ENCODE data around the gene TCL1A. TPM values are rescaled to one million over a fixed set of nuclear protein-coding genes. Genes with fewer than 3 reads are reported as not detected.
A peak's percentile ranks its signal among the peaks of the same experiment; 100 is the strongest.

TCL1A gene
- total RNA-seq, 4 donors from 2014 or later = 3.2 to 14.9 TPM; not detected in 2

- no peaks in the 10 kb centered on the region for H3K36me3 ChIP-seq
- TF ChIP-seq POLR2A (IDR thresholded peaks at IDR 0.05) = no peak
- no peak for TF ChIP-seq CTCF (IDR thresholded peaks at IDR 0.05)
- H3K27me3 ChIP-seq = peaks cover 0 to 3% of the 10 kb centered on the region in 2 donors
- no peaks in the 10 kb centered on the region for H3K4me1 ChIP-seq
- peak in 1 of 3 donors; percentile 44 for DNase-seq
- H3K4me3 ChIP-seq = no peak overlapping the region
- no peaks in the 10 kb centered on the region for H3K9me3 ChIP-seq
- H3K27ac ChIP-seq = no peak overlapping the region
These were observed 16.2 kb downstream of the TCL1A start for GRCh38 chr14:95697764-95698163.

- H3K36me3 ChIP-seq = no peaks in the 10 kb centered on the region
- no peaks in the 10 kb centered on the region for H3K4me1 ChIP-seq
- no peak for TF ChIP-seq CTCF (IDR thresholded peaks at IDR 0.05)
- TF ChIP-seq POLR2A (IDR thresholded peaks at IDR 0.05) = no peak
- H3K4me3 ChIP-seq = no peak overlapping the region
- H3K27me3 ChIP-seq = peaks cover 0 to 3% of the 10 kb centered on the region in 2 donors
- no peak for DNase-seq
- H3K9me3 ChIP-seq = no peaks in the 10 kb centered on the region
- peak overlapping the region in 1 of 4 donors; percentile 34 for H3K27ac ChIP-seq
These were observed 17.2 kb downstream of the TCL1A start for GRCh38 chr14:95696741-95697140.

- Histone ChIP-seq H3K4me3 (no peak overlapping the region), H3K27ac (peak overlapping the region in 1 of 4 donors; percentile 40), H3K36me3 (no peaks in the 10 kb centered on the region), H3K4me1 (no peaks in the 10 kb centered on the region), H3K27me3 (peaks cover 0 to 3% of the 10 kb centered on the region in 2 donors), H3K9me3 (no peaks in the 10 kb centered on the region)
- peak in 1 of 3 donors; percentile 48 for DNase-seq
- no peak for TF ChIP-seq POLR2A (IDR thresholded peaks at IDR 0.05)
- TF ChIP-seq CTCF (IDR thresholded peaks at IDR 0.05) = no peak
These were observed 18.0 kb downstream of the TCL1A start for GRCh38 chr14:95695913-95696312.

- no peak for DNase-seq
- Histone ChIP-seq H3K36me3 (no peaks in the 10 kb centered on the region), H3K4me3 (no peak overlapping the region), H3K27me3 (peaks cover 0 to 3% of the 10 kb centered on the region in 2 donors), H3K27ac (peak overlapping the region in 1 of 4 donors; percentile 40), H3K4me1 (no peaks in the 10 kb centered on the region), H3K9me3 (no peaks in the 10 kb centered on the region)
- TF ChIP-seq CTCF (IDR thresholded peaks at IDR 0.05) (no peak), POLR2A (IDR thresholded peaks at IDR 0.05) (no peak)
These were observed 18.9 kb downstream of the TCL1A start for GRCh38 chr14:95695051-95695450.

GRCh38 chr14:95692109-95692508 is 21.8 kb downstream of the TCL1A start:
- Histone ChIP-seq H3K4me3 (no peak overlapping the region), H3K9me3 (no peaks in the 10 kb centered on the region), H3K27me3 (peaks cover 0 to 3% of the 10 kb centered on the region in 2 donors), H3K27ac (no peak overlapping the region), H3K4me1 (no peaks in the 10 kb centered on the region), H3K36me3 (no peaks in the 10 kb centered on the region)
- TF ChIP-seq CTCF (IDR thresholded peaks at IDR 0.05) (no peak), POLR2A (IDR thresholded peaks at IDR 0.05) (no peak)
- DNase-seq = no peak

GRCh38 chr14:95691591-95691990 is 22.3 kb downstream of the TCL1A start:
- TF ChIP-seq CTCF (IDR thresholded peaks at IDR 0.05) = no peak
- TF ChIP-seq POLR2A (IDR thresholded peaks at IDR 0.05) = no peak
- no peaks in the 10 kb centered on the region for H3K36me3 ChIP-seq
- no peaks in the 10 kb centered on the region for H3K27me3 ChIP-seq
- no peak overlapping the region for H3K27ac ChIP-seq
- H3K4me1 ChIP-seq = no peaks in the 10 kb centered on the region
- H3K9me3 ChIP-seq = no peaks in the 10 kb centered on the region
- DNase-seq = no peak
- H3K4me3 ChIP-seq = no peak overlapping the region

All from Peyer's patch (tissue), 4 donors.